Mononuclear cell (primary cell): Measurements from ENCODE around the gene TRIM10. TPM values are rescaled to one million over a fixed set of nuclear protein-coding genes. Genes with fewer than 3 reads are reported as not detected.
A peak's percentile ranks its signal among the peaks of the same experiment; 100 is the strongest.

Experiments
- H3K27me3 ChIP-seq: 2 replicates; pipeline ENCODE4 v1.6.0; 2011; ENCODE audit warnings: low read length, control low read depth; ENCODE audit not compliant: insufficient read depth
- H3K4me1 ChIP-seq: 2 replicates; pipeline ENCODE4 v1.5.1; 2011; ENCODE audit warnings: mild to moderate bottlenecking, low read length, control low read depth; ENCODE audit not compliant: insufficient read depth
- H3K4me3 ChIP-seq: 2 replicates; pipeline ENCODE4 v1.5.1; 2011; ENCODE audit warnings: mild to moderate bottlenecking, low read length, moderate library complexity
- H3K9me3 ChIP-seq: 2 replicates; pipeline ENCODE4 v1.5.1; 2011; ENCODE audit warnings: low read depth, mild to moderate bottlenecking, control low read depth, low read length
- total RNA-seq: library from RNA; depleted of rRNA; stranded (reverse); fragments of >200 nt; gene quantifications from one replicate; pipeline ENCODE4 v1.2.3, GENCODE V29; 2012

Gene TRIM10
- total RNA-seq, 1 donor: 0.21 TPM

- H3K27me3 ChIP-seq: peaks cover 48% of the 10 kb centered on the region
- H3K9me3 ChIP-seq: no peaks in the 10 kb centered on the region
- H3K4me3 ChIP-seq: no peak overlapping the region
- peaks cover 37% of the 10 kb centered on the region for H3K4me1 ChIP-seq
These were observed 56.4 kb downstream of the TRIM10 start for GRCh38 chr6:30104661-30105060.

- Histone ChIP-seq H3K9me3 (no peaks in the 10 kb centered on the region), H3K4me3 (no peak overlapping the region), H3K4me1 (peaks cover 37% of the 10 kb centered on the region), H3K27me3 (peaks cover 52% of the 10 kb centered on the region)
These were observed 57.2 kb downstream of the TRIM10 start for GRCh38 chr6:30103872-30104179.

DNA sequence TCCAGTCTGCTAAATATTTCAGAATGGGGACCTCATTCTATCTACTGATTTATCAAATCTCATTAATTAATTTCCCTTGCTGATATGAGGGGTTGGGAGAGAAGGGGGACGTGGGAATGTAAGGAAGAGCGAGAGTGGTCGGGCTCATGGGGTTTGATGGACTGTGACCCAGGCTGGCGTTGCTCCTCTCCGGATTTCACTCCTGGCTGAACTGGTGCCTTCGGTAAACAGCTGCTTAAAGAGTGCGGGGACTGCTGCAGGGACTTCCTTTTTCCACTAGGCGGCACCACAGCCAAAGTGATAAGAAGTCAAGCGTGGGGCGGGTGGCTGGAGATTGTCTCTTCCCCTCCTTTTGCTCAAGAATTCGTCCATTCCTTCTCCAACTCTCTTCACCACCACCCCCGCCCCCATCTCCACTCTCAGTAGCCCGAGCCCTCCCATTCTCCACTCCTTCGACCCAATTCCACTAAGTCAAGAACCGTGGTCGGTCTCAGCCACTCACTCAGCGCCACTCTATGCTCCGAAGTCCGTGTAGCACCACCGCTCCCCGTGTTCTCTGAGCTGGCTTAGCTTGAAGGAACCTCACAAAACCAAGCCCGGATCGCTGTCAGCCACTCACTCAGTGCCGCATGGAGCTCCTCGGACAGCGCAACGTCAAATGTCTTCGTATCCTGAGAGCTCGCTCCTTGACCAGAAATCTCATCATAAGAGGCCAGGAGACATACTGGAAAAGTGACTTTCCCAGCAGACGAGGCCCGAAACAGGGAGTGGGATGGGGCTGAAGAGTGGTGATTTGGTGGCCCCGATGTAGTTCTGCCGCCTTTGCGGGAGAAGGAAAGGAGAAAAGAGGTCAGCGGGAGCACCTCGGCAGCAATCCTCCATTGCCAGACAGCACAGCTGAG lies 57.8 kb downstream of the TRIM10 start:
- H3K4me3 ChIP-seq: peak overlapping the region; percentile 26
- peaks cover 58% of the 10 kb centered on the region for H3K27me3 ChIP-seq
- no peaks in the 10 kb centered on the region for H3K9me3 ChIP-seq
- H3K4me1 ChIP-seq: peaks cover 37% of the 10 kb centered on the region

DNA sequence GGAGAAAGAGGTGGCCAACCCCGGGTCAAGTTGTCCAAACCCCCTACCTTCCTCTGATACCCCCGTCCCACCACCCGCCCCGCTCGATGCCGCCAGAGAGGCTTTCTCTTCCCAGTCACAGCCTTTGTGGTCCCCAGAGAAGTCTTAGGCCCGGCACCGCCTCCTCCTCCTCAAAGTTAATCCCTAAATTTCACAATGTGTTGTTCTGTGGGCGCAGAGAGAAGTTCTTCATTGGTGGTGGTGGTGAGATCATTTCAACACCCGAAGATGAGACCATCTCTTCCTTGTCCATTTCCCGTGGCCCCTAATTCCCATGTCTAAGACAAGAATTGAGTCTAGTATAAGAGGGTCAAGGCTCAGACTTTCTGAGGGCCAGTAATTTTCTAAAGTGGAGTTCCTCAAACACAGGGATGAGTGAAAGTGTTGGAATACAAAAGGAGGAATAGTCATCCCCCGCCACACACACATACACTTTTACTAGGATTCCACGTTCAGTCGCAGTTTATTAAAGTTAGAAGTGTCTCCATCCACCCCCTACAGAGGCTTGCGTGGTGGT lies 58.5 kb downstream of the TRIM10 start:
- Histone ChIP-seq H3K4me3 (peak overlapping the region; percentile 17), H3K4me1 (peaks cover 37% of the 10 kb centered on the region), H3K9me3 (no peaks in the 10 kb centered on the region), H3K27me3 (peaks cover 63% of the 10 kb centered on the region)

Other genes with a start within 250 kb of the TRIM10 start
- gene HLA-A, start 218.7 kb downstream of the TRIM10 start, total RNA-seq: 1,869 TPM
- gene POLR1H, start 99.9 kb downstream of the TRIM10 start, total RNA-seq: 11.4 TPM
- 29.0 TPM for gene PPP1R11, start 94.0 kb downstream of the TRIM10 start, total RNA-seq
- gene RNF39, start 85.4 kb downstream of the TRIM10 start, total RNA-seq: not detected
- gene TRIM31, start 48.1 kb downstream of the TRIM10 start, total RNA-seq: 0.10 TPM
- 1.4 TPM for gene TRIM40, start 25.1 kb downstream of the TRIM10 start, total RNA-seq
- not detected for gene TRIM15, start 2.3 kb upstream of the TRIM10 start, total RNA-seq
- 28.8 TPM for gene TRIM26, start 52.2 kb upstream of the TRIM10 start, total RNA-seq
- 21.5 TPM for gene TRIM39, start 165.7 kb upstream of the TRIM10 start, total RNA-seq
- 16.0 TPM for gene RPP21, start 183.9 kb upstream of the TRIM10 start, total RNA-seq